Measurements from ENCODE around the gene PPP1R3E. TPM values are rescaled to one million over a fixed set of nuclear protein-coding genes. Genes with fewer than 3 reads are reported as not detected.

Gene PPP1R3E
- total RNA-seq, 4 donors from 2014 or later, result 7.9 to 14.4 (median 8.6) TPM

- intact Hi-C loops (cut with DNase I; ENCODE audit: low total_unique reads), result loop anchor here (10.0 kb wide), 1 partner anchor 151 kb away; no protein-coding TSS in a partner anchor
- WGBS, 2 donors, result 83 to 88% methylated on average over 18 of the region's 18 CpGs
- peak in 1 of 2 donors; percentile 80 for DNase-seq (ENCODE audit: low spot score in 2 of 2)
- TF ChIP-seq POLR2A (IDR thresholded peaks at IDR 0.05) (no peak), CTCF (IDR thresholded peaks at IDR 0.05) (no peak)
- no peak overlapping the region for H3K4me3 ChIP-seq (ENCODE audit: low read depth, poor library complexity, severe bottlenecking)
Observed at GRCh38 chr14:23323838-23324454, 21.3 kb upstream of the PPP1R3E start.

GRCh38 chr14:23322568-23323517 is 20.2 kb upstream of the PPP1R3E start:
- WGBS, 2 donors, result 49 to 53% methylated on average over 10 of the region's 10 CpGs
- TF ChIP-seq CTCF (IDR thresholded peaks at IDR 0.05), result no peak
- no peak for TF ChIP-seq POLR2A (IDR thresholded peaks at IDR 0.05)
- no peak for DNase-seq (ENCODE audit: low spot score in 2 of 2)
- intact Hi-C loops (cut with DNase I; ENCODE audit: low total_unique reads), result loop anchor here (10.0 kb wide), 1 partner anchor 152 kb away; no protein-coding TSS in a partner anchor
- no peak overlapping the region for H3K4me3 ChIP-seq (ENCODE audit: low read depth, poor library complexity, severe bottlenecking)

GRCh38 chr14:23321572-23322547 is 19.2 kb upstream of the PPP1R3E start:
- intact Hi-C loops (cut with DNase I; ENCODE audit: low total_unique reads), result loop anchor here (10.0 kb wide), 1 partner anchor 153 kb away; no protein-coding TSS in a partner anchor
- WGBS, 2 donors, result 0 to 2% methylated on average over 33 to 47 of the region's 64 CpGs
- no peak for TF ChIP-seq POLR2A (IDR thresholded peaks at IDR 0.05)
- no peak for TF ChIP-seq CTCF (IDR thresholded peaks at IDR 0.05)

GRCh38 chr14:23320584-23321571 is 18.2 kb upstream of the PPP1R3E start, which contains the start of gene PABPN1:
TSS of gene PABPN1 (plus strand) at chr14:23321457. CDS start at chr14:23321470, 13 bp downstream.
- peak within 1 kb of the TSS; percentile 67 for H3K4me3 ChIP-seq (ENCODE audit: low read depth, poor library complexity, severe bottlenecking)
- DNase-seq (ENCODE audit: low spot score in 2 of 2), result peak; percentile 100
- 4 to 5% methylated on average over 40 to 50 of the region's 63 CpGs for WGBS, 2 donors
- intact Hi-C loops (cut with DNase I; ENCODE audit: low total_unique reads), result loop anchor here (10.0 kb wide), 1 partner anchor 154 kb away; no protein-coding TSS in a partner anchor
- TF ChIP-seq CTCF (IDR thresholded peaks at IDR 0.05), result no peak

More at GRCh38 chr14:23321572-23322547, 19.2 kb upstream of the PPP1R3E start:
- H3K4me3 ChIP-seq (ENCODE audit: low read depth, poor library complexity, severe bottlenecking), result peak overlapping the region; percentile 67
- DNase-seq (ENCODE audit: low spot score in 2 of 2), result peak; percentile 46 to 89

Measured in lower leg skin (tissue), 4 donors.